Activated CD4-positive, alpha-beta T cell treated with anti-CD3 and anti-CD28 coated beads, Interleukin-2, amount 50 U/mL, for 1 hour (primary cell): ENCODE results near the gene PI4KA.

Experiments
- DNase-seq: peaks from one replicate; pipeline ENCODE4 v3.0.0-alpha.2; 2020

Gene PI4KA

GRCh38 chr22:20792221-20792965 is 66.2 kb downstream of the PI4KA start:
- DNase-seq = no peak

GRCh38 chr22:20788627-20789344 is 69.8 kb downstream of the PI4KA start:
- no peak for DNase-seq

- no peak for DNase-seq
Measured at GRCh38 chr22:20787746-20788626, 70.6 kb downstream of the PI4KA start.

DNA sequence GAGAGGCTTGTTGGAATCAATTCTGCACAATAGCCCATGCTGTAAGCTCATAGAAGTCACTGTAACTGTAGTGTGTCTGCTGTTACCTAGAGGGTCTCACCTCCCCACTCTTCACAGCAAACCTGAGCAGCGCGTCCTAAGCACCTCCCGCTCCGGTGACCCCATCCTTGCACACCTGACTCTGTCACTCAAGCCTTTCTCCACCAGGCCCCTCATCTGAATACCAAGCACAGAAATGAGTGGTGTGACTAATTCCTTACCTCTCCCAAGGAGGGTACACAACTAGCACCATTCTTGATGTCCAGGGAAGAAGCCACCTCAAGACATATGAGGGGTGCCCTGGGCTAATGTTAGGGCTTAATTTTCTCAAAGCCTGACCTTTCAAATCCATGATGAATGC is 71.4 kb downstream of the PI4KA start:
- no peak for DNase-seq

DNA sequence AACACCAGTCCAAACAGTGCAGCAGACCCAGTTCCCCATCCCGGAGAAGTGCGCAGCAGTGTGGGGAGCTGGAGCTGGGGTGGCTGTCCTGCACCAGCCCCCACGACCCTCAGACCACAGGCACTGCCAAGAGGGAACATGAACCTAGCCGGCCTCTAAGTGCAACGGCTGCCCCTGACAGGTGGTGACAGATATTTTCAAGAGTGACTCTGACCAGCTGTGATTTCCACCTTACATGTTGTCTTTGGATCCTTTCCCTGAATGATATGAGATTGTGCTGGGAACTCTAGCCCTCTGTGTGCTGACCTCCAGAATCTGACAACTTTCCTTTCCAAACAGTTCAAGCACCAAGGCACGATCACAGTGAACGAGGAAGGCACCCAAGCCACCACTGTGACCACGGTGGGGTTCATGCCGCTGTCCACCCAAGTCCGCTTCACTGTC is 72.1 kb downstream of the PI4KA start:
- no peak for DNase-seq

DNA sequence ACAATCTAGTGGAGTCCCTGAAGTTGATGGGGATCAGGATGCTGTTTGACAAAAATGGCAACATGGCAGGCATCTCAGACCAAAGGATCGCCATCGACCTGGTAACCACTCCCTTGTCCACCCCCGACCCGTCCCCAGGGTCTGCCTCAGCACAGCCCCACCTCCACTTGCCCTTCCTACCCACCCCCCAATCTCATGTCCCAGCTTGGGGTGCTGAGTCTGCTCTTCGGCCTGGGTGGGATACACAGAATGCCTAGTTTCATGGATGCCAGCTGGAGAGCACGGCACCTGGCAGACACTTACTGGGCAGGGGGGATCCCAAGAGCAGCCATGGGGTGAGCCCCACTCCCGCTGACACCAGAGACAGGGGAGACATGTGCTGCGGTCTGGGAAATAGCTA is 72.6 kb downstream of the PI4KA start:
- no peak for DNase-seq

GRCh38 chr22:20785415-20785814 is 73.2 kb downstream of the PI4KA start:
- no peak for DNase-seq

GRCh38 chr22:20783844-20784723 is 74.5 kb downstream of the PI4KA start:
- DNase-seq = peak; percentile 22

- DNase-seq = no peak
Measured at GRCh38 chr22:20783300-20783673, 75.3 kb downstream of the PI4KA start.

DNA sequence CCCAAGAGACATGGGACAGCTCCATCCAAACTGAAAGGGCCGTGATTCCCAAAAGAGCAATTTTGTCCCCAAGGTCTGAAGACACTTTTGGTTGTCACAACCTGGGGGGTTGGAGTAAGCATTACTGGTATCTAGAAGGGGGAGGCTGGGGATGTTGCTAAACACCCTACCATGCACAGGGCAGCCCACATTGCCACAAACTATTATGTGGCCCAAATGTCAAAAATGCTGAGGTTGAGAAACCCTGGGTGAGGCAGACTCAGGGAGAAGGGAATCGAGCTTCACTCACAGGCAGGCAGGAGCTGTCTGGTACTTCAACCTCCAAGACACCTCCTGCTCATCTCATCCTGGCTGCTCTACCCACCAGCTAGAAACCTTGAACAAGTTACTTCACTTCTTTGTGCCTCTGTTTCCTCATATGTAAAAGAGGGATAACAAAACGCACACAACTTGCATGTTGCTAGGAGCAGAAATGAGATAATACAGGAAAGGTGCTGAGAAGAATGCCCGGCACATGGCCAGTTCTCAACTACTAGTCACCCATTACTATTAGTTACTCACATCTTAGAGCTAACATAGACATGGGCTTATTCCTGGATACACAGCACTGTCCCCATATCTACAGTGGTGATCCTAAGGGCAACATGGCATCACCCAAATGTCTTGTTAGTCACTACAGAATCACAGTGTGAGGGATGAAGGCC is 75.9 kb downstream of the PI4KA start:
- DNase-seq = no peak

GRCh38 chr22:20782083-20782482 is 76.5 kb downstream of the PI4KA start:
- DNase-seq = no peak

DNA sequence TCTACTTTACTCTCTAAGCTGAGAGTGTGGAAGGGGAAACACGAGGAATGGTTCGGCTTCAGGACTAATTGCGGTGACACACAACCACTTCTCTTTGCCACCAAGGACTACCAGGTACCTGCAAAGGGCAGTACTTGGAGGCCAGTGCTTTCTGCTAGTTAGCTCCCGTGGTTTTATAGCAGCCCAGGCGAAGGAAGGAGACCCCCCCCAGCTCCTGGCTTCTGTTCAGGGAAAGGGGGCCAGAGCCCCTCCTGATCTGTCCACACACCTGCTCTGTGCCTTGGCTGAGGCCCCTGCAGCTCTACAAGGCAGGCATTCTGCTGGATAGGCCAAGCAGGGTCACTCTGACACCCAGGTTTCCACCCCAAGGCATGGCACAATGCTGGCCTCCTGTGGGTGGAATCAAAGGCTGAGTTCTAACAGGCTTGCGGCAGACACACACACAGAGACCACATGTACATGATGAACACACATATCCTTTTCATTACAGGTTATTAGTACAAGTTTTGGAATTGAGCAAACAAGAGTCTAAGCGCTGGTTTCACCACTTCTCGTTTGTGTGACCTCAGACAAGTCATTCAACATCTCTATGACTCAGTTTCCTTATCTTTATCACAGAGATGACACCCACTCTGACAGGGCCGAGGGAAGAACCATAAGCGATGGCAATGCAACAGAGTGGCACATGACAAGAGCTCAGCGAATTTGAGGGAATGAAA is 77.2 kb downstream of the PI4KA start:
- DNase-seq = no peak

GRCh38 chr22:20779818-20780158 is 78.8 kb downstream of the PI4KA start:
- DNase-seq = no peak

- no peak for DNase-seq
Measured at GRCh38 chr22:20779014-20779817, 79.4 kb downstream of the PI4KA start.

GRCh38 chr22:20777420-20778177 is 81.0 kb downstream of the PI4KA start:
- DNase-seq = no peak

DNA sequence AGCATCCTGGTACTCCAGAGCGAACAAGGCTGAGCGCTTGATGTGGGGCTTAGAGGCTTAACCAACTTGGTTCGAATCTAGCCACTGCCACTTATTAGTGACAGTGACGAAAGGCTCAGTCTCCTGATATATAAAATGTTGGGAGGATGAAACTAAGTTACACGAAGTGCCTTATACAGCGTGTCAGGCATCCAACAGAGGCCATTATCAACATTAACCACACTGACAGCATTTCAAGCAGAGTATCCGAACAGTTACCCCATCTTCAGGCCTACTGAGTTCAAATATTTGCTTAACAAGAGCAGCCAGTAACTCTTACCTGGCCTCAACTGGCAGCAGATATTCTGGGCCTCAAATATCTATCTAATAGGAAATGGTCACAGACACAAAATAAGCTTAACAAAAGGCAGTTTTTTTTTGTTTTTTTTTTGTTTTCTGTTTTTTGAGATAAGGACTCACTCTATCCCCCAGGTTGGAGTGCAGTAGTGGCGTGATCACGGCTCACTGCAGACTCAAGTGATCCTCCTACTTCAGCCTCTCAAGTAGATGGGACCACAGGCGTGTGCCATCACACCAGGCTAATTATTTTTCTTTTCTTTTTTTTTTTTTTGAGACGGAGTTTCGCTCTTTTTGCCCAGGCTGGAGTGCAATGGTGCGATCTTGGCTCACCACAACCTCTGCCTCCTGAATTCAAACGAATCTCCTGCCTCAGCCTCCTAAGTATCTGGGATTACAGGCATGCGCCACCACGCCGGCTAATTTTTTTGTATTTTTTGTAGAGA is 81.8 kb downstream of the PI4KA start:
- no peak for DNase-seq

GRCh38 chr22:20775342-20775895 is 83.2 kb downstream of the PI4KA start:
- no peak for DNase-seq

DNA sequence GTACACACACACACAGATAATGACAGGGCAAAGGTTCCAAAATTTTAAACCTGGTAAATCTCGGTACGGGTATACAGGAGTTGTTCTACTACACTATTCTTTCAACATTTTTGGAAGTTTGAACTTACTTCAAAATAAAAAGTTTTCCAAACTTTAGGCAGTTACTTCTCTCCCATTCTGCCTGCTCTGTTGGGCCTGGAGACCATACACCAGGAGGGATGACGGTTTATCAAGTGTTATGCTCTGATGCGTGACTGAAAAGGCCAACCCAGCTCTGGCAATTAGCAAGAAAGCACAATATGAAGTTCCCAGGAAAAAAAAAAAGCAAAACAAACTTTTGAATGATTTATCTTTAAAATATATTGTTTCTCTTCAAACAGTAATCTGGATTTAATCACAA is 83.7 kb downstream of the PI4KA start:
- DNase-seq = no peak
